Nephron progenitor cell (in vitro differentiated cells): ENCODE results near the gene AADACL4.
A peak's percentile ranks its signal among the peaks of the same experiment; 100 is the strongest.

Experiments
- DNase-seq: peaks from one replicate; pipeline ENCODE4 v3.0.0; 2021
- H3K27ac Mint-ChIP-seq: 2 replicates; pipeline ENCODE4 v1.8.0; 2021; ENCODE audit warnings: mild to moderate bottlenecking, moderate library complexity, mixed read lengths
- H3K27me3 Mint-ChIP-seq: 2 replicates; pipeline ENCODE4 v1.8.0; 2021; ENCODE audit warnings: mild to moderate bottlenecking, low read depth, mixed read lengths; ENCODE audit not compliant: poor library complexity
- H3K36me3 Mint-ChIP-seq: 2 replicates; pipeline ENCODE4 v1.8.0; 2021; ENCODE audit warnings: low read depth, mixed read lengths
- H3K4me1 Mint-ChIP-seq: 2 replicates; pipeline ENCODE4 v1.8.0; 2021; ENCODE audit warnings: mixed read lengths
- H3K4me3 Mint-ChIP-seq: 2 replicates; pipeline ENCODE4 v1.8.0; 2021; ENCODE audit warnings: mild to moderate bottlenecking, moderate library complexity, mixed read lengths
- H3K9me3 Mint-ChIP-seq: 2 replicates; pipeline ENCODE4 v1.8.0; 2021; ENCODE audit warnings: mild to moderate bottlenecking, moderate library complexity, mixed read lengths
- TF ChIP-seq, protein P1 (sequence below): fragments of 200-600 bp; sonication (generic); IDR thresholded peaks from 2 replicates; pipeline ENCODE4 v1.5.0; 2021; ENCODE audit warnings: antibody characterized with exemption

The AADACL4 gene

DNA sequence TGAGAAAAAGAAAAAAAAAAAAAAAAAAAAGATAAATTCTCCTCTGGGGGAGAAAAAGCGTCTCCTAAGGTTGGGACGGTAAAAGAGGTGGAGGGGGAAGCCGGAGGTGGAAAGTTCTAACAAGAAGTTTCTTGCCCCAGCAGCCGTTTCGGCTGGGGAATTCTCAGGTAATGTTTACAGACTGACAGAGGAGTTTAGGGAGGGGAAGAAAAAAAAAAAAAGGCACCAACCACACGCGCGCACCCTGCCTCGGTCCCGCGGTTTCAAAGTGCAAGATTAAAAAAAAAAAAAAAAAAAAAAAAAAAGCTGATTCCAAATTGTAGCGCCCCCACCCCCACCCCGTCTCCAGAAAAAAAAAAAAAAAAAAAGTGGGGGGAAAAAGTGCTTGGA, 26.4 kb upstream of the AADACL4 start:
- Mint-ChIP-seq H3K4me3 (peak overlapping the region; percentile 96), H3K4me1 (peaks cover 83% of the 10 kb centered on the region), H3K9me3 (no peaks in the 10 kb centered on the region), H3K36me3 (peaks cover 10% of the 10 kb centered on the region), H3K27ac (peak overlapping the region; percentile 87), H3K27me3 (peaks cover 8% of the 10 kb centered on the region)
- DNase-seq: no peak
- TF ChIP-seq, protein P1, sequence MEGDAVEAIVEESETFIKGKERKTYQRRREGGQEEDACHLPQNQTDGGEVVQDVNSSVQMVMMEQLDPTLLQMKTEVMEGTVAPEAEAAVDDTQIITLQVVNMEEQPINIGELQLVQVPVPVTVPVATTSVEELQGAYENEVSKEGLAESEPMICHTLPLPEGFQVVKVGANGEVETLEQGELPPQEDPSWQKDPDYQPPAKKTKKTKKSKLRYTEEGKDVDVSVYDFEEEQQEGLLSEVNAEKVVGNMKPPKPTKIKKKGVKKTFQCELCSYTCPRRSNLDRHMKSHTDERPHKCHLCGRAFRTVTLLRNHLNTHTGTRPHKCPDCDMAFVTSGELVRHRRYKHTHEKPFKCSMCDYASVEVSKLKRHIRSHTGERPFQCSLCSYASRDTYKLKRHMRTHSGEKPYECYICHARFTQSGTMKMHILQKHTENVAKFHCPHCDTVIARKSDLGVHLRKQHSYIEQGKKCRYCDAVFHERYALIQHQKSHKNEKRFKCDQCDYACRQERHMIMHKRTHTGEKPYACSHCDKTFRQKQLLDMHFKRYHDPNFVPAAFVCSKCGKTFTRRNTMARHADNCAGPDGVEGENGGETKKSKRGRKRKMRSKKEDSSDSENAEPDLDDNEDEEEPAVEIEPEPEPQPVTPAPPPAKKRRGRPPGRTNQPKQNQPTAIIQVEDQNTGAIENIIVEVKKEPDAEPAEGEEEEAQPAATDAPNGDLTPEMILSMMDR: no peak

DNA sequence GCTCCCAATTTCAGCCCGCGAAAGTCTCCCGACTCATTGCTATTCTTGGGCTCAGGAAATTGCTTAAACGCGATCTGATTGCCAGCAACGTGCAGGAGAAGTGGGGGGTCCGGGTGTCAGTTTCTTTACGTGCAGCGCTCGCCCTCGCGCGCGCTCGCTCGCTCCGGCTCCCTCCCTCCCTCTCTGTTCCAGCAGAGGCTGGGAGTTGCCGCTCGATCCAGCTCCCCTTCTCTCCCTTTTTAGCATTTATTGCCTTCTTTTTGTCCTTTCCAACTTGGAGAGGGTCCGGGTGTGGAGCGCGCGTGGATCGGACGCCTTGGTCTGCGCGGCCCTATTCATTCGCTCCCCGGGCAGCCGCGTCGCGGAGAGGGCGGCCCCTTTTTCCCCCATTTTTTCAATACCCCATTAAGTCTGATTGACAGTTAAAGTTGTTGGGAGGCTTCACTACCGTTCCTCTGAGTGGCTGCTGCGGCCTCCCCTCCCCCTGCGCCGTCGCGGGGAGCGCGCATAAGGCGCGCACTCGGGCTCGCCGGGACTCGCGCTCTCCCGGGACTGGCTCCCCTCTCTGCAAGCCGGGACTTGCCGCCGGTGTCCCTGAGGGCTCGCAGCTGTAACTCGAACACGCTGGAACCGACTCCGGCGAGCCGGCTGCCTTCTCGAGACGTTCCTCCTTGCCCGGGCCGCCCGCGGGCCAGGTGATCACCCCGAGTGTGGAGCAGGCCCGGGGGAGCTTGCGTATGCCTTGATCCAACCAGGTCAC, 25.8 kb upstream of the AADACL4 start, which contains the start of gene DHRS3:
Gene DHRS3 (minus strand): TSS at position 310 of the 760 bp plus-strand sequence. CDS start 862 bp downstream, outside the sequence.
- Mint-ChIP-seq H3K4me1 (peaks cover 83% of the 10 kb centered on the region), H3K9me3 (no peaks in the 10 kb centered on the region), H3K4me3 (peak within 1 kb of the TSS; percentile 96), H3K36me3 (peaks cover 4% of the 10 kb centered on the region), H3K27ac (peak within 1 kb of the TSS; percentile 94), H3K27me3 (peaks cover 11% of the 10 kb centered on the region)
- TF ChIP-seq, protein P1: no peak
- DNase-seq: peak; percentile 77

GRCh38 chr1:12618661-12618964, 25.3 kb upstream of the AADACL4 start:
- Mint-ChIP-seq H3K27ac (peak overlapping the region; percentile 94), H3K4me1 (peaks cover 83% of the 10 kb centered on the region), H3K4me3 (peak overlapping the region; percentile 96), H3K27me3 (peaks cover 11% of the 10 kb centered on the region), H3K36me3 (no peaks in the 10 kb centered on the region), H3K9me3 (no peaks in the 10 kb centered on the region)
- TF ChIP-seq, protein P1: no peak
- no peak for DNase-seq

- Mint-ChIP-seq H3K27ac (peak overlapping the region; percentile 94), H3K4me1 (peaks cover 84% of the 10 kb centered on the region), H3K27me3 (peaks cover 11% of the 10 kb centered on the region), H3K4me3 (peak overlapping the region; percentile 96), H3K36me3 (no peaks in the 10 kb centered on the region), H3K9me3 (no peaks in the 10 kb centered on the region)
- peak; percentile 57 for DNase-seq
- TF ChIP-seq, protein P1: no peak
These were observed 24.7 kb upstream of the AADACL4 start for GRCh38 chr1:12618965-12619791.

GRCh38 chr1:12619792-12620487, 23.9 kb upstream of the AADACL4 start:
- H3K9me3 Mint-ChIP-seq: no peaks in the 10 kb centered on the region
- peaks cover 84% of the 10 kb centered on the region for H3K4me1 Mint-ChIP-seq
- peak overlapping the region; percentile 96 for H3K4me3 Mint-ChIP-seq
- TF ChIP-seq, protein P1: peak; percentile 92
- no peak overlapping the region for H3K27ac Mint-ChIP-seq
- no peaks in the 10 kb centered on the region for H3K36me3 Mint-ChIP-seq
- DNase-seq: peak; percentile 87
- H3K27me3 Mint-ChIP-seq: peaks cover 11% of the 10 kb centered on the region
